AG09319 (cell line): ENCODE data around the gene ZBTB38.

Experiments
- DNase-seq: peaks from one replicate; pipeline ENCODE4 v3.0.0-alpha.2; 2010; ENCODE audit warnings: low read depth; ENCODE audit errors: extremely low read depth
- CTCF ChIP-seq: IDR thresholded peaks from 2 replicates; pipeline ENCODE4 v1.5.1; 2011; ENCODE audit warnings: low read depth, mild to moderate bottlenecking, inconsistent platforms, low read length, moderate library complexity

The ZBTB38 gene

GRCh38 chr3:141356046-141356445, 12.3 kb upstream of the ZBTB38 start:
- no peak for DNase-seq
- no peak for TF ChIP-seq CTCF

- peak; percentile 85 for TF ChIP-seq CTCF
- peak; percentile 65 for DNase-seq
These were observed 7.3 kb upstream of the ZBTB38 start for GRCh38 chr3:141360888-141361598.

- DNase-seq = no peak
- no peak for TF ChIP-seq CTCF
These were observed 5.6 kb upstream of the ZBTB38 start for GRCh38 chr3:141362736-141363135.

- no peak for TF ChIP-seq CTCF
These were observed 3.1 kb upstream of the ZBTB38 start for GRCh38 chr3:141365201-141365600.

GRCh38 chr3:141366285-141367037, 1.8 kb upstream of the ZBTB38 start:
- DNase-seq = peak; percentile 85
- TF ChIP-seq CTCF = peak; percentile 7

More at GRCh38 chr3:141365201-141365600, 3.1 kb upstream of the ZBTB38 start:
- no peak for DNase-seq

GRCh38 chr3:141367038-141367730, 1.1 kb upstream of the ZBTB38 start:
- DNase-seq = peak; percentile 97
- TF ChIP-seq CTCF = no peak
